Panc1 (cell line): ENCODE results near the gene CD58. TPM values are rescaled to one million over a fixed set of nuclear protein-coding genes. Genes with fewer than 3 reads are reported as not detected.

ENCODE experiments used
- ATAC-seq: fragments of 200-7000 bp; cut with Tn5 transposase; 2 replicates; pipeline ENCODE4 v1.9.1; 2020; ENCODE audit warnings: mild to moderate bottlenecking, moderate library complexity
- BruUV-seq: library from RNA; stranded (reverse); fragments of 400-500 nt; replicated peaks from 2 replicates; lab custom pipeline; 2021; lab: Mats Ljungman, UMichigan
- CTCF ChIA-PET: fragments of 300-600 bp; sonication (Branson Sonifier 250); formaldehyde crosslinking; loops from one replicate; lab custom pipeline; 2022; ENCODE audit warnings: antibody characterized with exemption; lab: Charles Lee
- POLR2A ChIA-PET: fragments of 300-600 bp; sonication (Branson Sonifier 250); formaldehyde crosslinking; loops from one replicate; lab custom pipeline; 2022; ENCODE audit warnings: antibody characterized with exemption; lab: Charles Lee
- DNase-seq: peaks from one replicate; pipeline ENCODE4 v3.0.0-alpha.2; 2010; ENCODE audit warnings: low read depth, low spot score
- H3K27ac ChIP-seq: 2 replicates; pipeline ENCODE4 v1.5.1; 2011; ENCODE audit warnings: mild to moderate bottlenecking, low read length, inconsistent platforms
- H3K27me3 ChIP-seq: fragments of 200-500 bp; sonication (Bioruptor generic); 2 replicates; pipeline ENCODE4 v1.6.0; 2014; ENCODE audit warnings: low read length, inconsistent platforms; ENCODE audit not compliant: control insufficient read depth, insufficient read depth
- H3K36me3 ChIP-seq: fragments of 200-500 bp; sonication (Bioruptor generic); 2 replicates; pipeline ENCODE4 v1.5.1; 2014; ENCODE audit warnings: inconsistent platforms, mild to moderate bottlenecking, low read length, moderate library complexity; ENCODE audit not compliant: control insufficient read depth, insufficient read depth
- H3K4me1 ChIP-seq: 2 replicates; pipeline ENCODE4 v1.5.1; 2011; ENCODE audit warnings: inconsistent platforms, mild to moderate bottlenecking, low read length, moderate library complexity; ENCODE audit not compliant: control insufficient read depth, insufficient read depth
- H3K4me3 ChIP-seq, 2 experiments: 2 replicates each; pipeline ENCODE4 v1.5.1; 2011 to 2012; ENCODE audit warnings: low read depth in 2 of 2, low read length in 2 of 2, mild to moderate bottlenecking in 2 of 2, inconsistent platforms in 1 of 2, moderate library complexity in 1 of 2
- H3K9me3 ChIP-seq: fragments of 200-500 bp; sonication (Bioruptor generic); 2 replicates; pipeline ENCODE4 v1.5.1; 2014; ENCODE audit warnings: low read depth, mild to moderate bottlenecking, inconsistent platforms, low read length, moderate library complexity; ENCODE audit not compliant: control insufficient read depth, insufficient read depth
- CTCF ChIP-seq: fragments of 450-650 bp; IDR thresholded peaks from 2 replicates; pipeline ENCODE4 v1.5.1; 2017; ENCODE audit warnings: mild to moderate bottlenecking
- POLR2AphosphoS5 ChIP-seq: IDR thresholded peaks from 2 replicates; pipeline ENCODE4 v1.6.1; 2012; ENCODE audit warnings: mild to moderate bottlenecking, low read depth, low read length, moderate library complexity
- SIN3A ChIP-seq: IDR thresholded peaks from 2 replicates; pipeline ENCODE4 v1.6.1; 2012; ENCODE audit warnings: low read depth, mild to moderate bottlenecking, low read length, moderate library complexity, borderline replicate concordance; ENCODE audit not compliant: insufficient read depth
- TCF7L2 ChIP-seq: IDR thresholded peaks from 2 replicates; pipeline ENCODE4 v1.6.1; 2011; ENCODE audit warnings: mild to moderate bottlenecking, low read depth, low read length, inconsistent platforms
- in situ Hi-C: cut with HindIII; loops from 2 replicates; pipeline ENCODE4 v1.10.0; 2016; ENCODE audit warnings: low sequenced_read_pairs, low pct_unique_long_range_greater_than_20kb
- intact Hi-C: fragments of 100-400 bp; cut with micrococcal nuclease; formaldehyde crosslinking; loops from one replicate; pipeline ENCODE4 v1.10.0; 2022; ENCODE audit not compliant: unreplicated experiment
- total RNA-seq: library from RNA; stranded (reverse); gene quantifications from one replicate; pipeline ENCODE4 v1.2.1, GENCODE V29; 2021; ENCODE audit not compliant: unreplicated experiment
- TF ChIP-seq, protein P1 (sequence below), 2 experiments: IDR thresholded peaks; 2 replicates each; pipeline ENCODE4 v1.6.1; 2011 to 2012; ENCODE audit warnings: low read depth in 2 of 2, control low read depth in 1 of 2, low read length in 1 of 2, mild to moderate bottlenecking in 1 of 2, moderate library complexity in 1 of 2; ENCODE audit not compliant: insufficient read depth in 1 of 2

CD58 gene
- total RNA-seq, 1 experiment from 2014 or later: 12.6 TPM

- CTCF ChIA-PET: no interaction called here
- Histone ChIP-seq H3K27me3 (no peaks in the 10 kb centered on the region), H3K27ac (no peak overlapping the region), H3K4me3 (no peak overlapping the region), H3K4me1 (no peaks in the 10 kb centered on the region), H3K9me3 (no peaks in the 10 kb centered on the region), H3K36me3 (no peaks in the 10 kb centered on the region)
- in situ Hi-C loops: no loop called here
- no TSS peak for BruUV-seq
- DNase-seq: no peak
- TF ChIP-seq SIN3A (no peak), CTCF (no peak), POLR2AphosphoS5 (no peak), TCF7L2 (no peak)
- TF ChIP-seq, protein P1, sequence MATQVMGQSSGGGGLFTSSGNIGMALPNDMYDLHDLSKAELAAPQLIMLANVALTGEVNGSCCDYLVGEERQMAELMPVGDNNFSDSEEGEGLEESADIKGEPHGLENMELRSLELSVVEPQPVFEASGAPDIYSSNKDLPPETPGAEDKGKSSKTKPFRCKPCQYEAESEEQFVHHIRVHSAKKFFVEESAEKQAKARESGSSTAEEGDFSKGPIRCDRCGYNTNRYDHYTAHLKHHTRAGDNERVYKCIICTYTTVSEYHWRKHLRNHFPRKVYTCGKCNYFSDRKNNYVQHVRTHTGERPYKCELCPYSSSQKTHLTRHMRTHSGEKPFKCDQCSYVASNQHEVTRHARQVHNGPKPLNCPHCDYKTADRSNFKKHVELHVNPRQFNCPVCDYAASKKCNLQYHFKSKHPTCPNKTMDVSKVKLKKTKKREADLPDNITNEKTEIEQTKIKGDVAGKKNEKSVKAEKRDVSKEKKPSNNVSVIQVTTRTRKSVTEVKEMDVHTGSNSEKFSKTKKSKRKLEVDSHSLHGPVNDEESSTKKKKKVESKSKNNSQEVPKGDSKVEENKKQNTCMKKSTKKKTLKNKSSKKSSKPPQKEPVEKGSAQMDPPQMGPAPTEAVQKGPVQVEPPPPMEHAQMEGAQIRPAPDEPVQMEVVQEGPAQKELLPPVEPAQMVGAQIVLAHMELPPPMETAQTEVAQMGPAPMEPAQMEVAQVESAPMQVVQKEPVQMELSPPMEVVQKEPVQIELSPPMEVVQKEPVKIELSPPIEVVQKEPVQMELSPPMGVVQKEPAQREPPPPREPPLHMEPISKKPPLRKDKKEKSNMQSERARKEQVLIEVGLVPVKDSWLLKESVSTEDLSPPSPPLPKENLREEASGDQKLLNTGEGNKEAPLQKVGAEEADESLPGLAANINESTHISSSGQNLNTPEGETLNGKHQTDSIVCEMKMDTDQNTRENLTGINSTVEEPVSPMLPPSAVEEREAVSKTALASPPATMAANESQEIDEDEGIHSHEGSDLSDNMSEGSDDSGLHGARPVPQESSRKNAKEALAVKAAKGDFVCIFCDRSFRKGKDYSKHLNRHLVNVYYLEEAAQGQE (IDR thresholded peaks at IDR 0.05; ENCODE audit: insufficient read depth in 1 of 2, low read depth in 2 of 2, low read length in 1 of 2): no peak
- peak; percentile 36; the same call in 1 of the 2 replicates for ATAC-seq
- POLR2A ChIA-PET: no interaction called here
- intact Hi-C loops: no loop called here
Measured at GRCh38 chr1:116504308-116505156, 66.3 kb downstream of the CD58 start.

- in situ Hi-C loops: no loop called here
- ATAC-seq (no peak), DNase-seq (no peak)
- Histone ChIP-seq H3K36me3 (no peaks in the 10 kb centered on the region), H3K4me3 (no peak overlapping the region), H3K27me3 (no peaks in the 10 kb centered on the region), H3K9me3 (no peaks in the 10 kb centered on the region), H3K4me1 (no peaks in the 10 kb centered on the region), H3K27ac (no peak overlapping the region)
- BruUV-seq: no TSS peak
- intact Hi-C loops: no loop called here
- ChIA-PET CTCF (no interaction called here), POLR2A (no interaction called here)
- TF ChIP-seq TCF7L2: no peak
Measured at GRCh38 chr1:116503546-116504307, 67.1 kb downstream of the CD58 start.
